OCI-LY7 (cell line): ENCODE data around the gene SPATA13. TPM values are rescaled to one million over a fixed set of nuclear protein-coding genes. Genes with fewer than 3 reads are reported as not detected.

ENCODE experiments used
- BruUV-seq: library from RNA; stranded (reverse); fragments of 400-500 nt; replicated peaks from 2 replicates; lab custom pipeline; 2021; lab: Mats Ljungman, UMichigan
- CTCF ChIA-PET: fragments of 300-600 bp; sonication (Branson Sonifier 250); formaldehyde crosslinking; loops from one replicate; lab custom pipeline; 2022; ENCODE audit warnings: antibody characterized with exemption; ENCODE audit not compliant: unreplicated experiment; lab: Charles Lee
- POLR2A ChIA-PET: fragments of 300-600 bp; sonication (Branson Sonifier 250); formaldehyde crosslinking; loops from one replicate; lab custom pipeline; 2022; ENCODE audit warnings: antibody characterized with exemption; lab: Charles Lee
- DNase-seq: peaks from one replicate; pipeline ENCODE4 v3.0.0-alpha.2; 2015; ENCODE audit warnings: low spot score
- H2AFZ ChIP-seq: fragments of 200-600 bp; sonication (generic), shearing (Covaris generic); 2 replicates; pipeline ENCODE4 v1.6.1; 2014; ENCODE audit warnings: mild to moderate bottlenecking, antibody characterized with exemption, low read length, moderate library complexity
- H3K27ac ChIP-seq: fragments of 200-600 bp; sonication (generic); 2 replicates; pipeline ENCODE4 v1.5.1; 2014; ENCODE audit warnings: mixed run types, low read depth, mild to moderate bottlenecking, moderate library complexity, low read length, inconsistent platforms; ENCODE audit not compliant: poor library complexity, severe bottlenecking
- H3K36me3 ChIP-seq: fragments of 200-600 bp; sonication (generic); 2 replicates; pipeline ENCODE4 v1.6.1; 2014; ENCODE audit warnings: mild to moderate bottlenecking, antibody characterized with exemption, low read length, moderate library complexity, mixed read lengths; ENCODE audit not compliant: insufficient read depth
- H3K4me1 ChIP-seq: fragments of 200-600 bp; sonication (generic); 2 replicates; pipeline ENCODE4 v1.5.1; 2014; ENCODE audit warnings: mild to moderate bottlenecking, low read length; ENCODE audit not compliant: insufficient read depth, poor library complexity, severe bottlenecking
- H3K4me2 ChIP-seq: fragments of 200-600 bp; sonication (generic); 2 replicates; pipeline ENCODE4 v1.6.1; 2014; ENCODE audit warnings: mild to moderate bottlenecking, low read length
- H3K4me3 ChIP-seq: fragments of 200-600 bp; sonication (generic); 2 replicates; pipeline ENCODE4 v1.5.1; 2014; ENCODE audit warnings: mild to moderate bottlenecking, low read depth, low read length; ENCODE audit not compliant: poor library complexity, severe bottlenecking
- H3K79me2 ChIP-seq: fragments of 200-600 bp; sonication (generic); 2 replicates; pipeline ENCODE4 v1.6.1; 2016; ENCODE audit warnings: low read depth, mild to moderate bottlenecking, low read length, moderate library complexity, mixed read lengths; ENCODE audit not compliant: insufficient read depth
- H3K9me2 ChIP-seq: fragments of 200-600 bp; sonication (generic); 2 replicates; pipeline ENCODE4 v1.6.1; 2016; ENCODE audit warnings: mild to moderate bottlenecking, low read length, mixed read lengths; ENCODE audit not compliant: insufficient read depth
- H3K9me3 ChIP-seq: fragments of 200-600 bp; sonication (generic); 2 replicates; pipeline ENCODE4 v1.6.1; 2014; ENCODE audit warnings: mild to moderate bottlenecking, mixed run types, low read length, mixed read lengths
- H4K20me1 ChIP-seq: fragments of 200-600 bp; sonication (generic); 2 replicates; pipeline ENCODE4 v1.6.1; 2014; ENCODE audit warnings: mild to moderate bottlenecking, antibody characterized with exemption, low read length, moderate library complexity, mixed read lengths; ENCODE audit not compliant: insufficient read depth
- CTCF ChIP-seq: fragments of 200-600 bp; sonication (generic); conservative IDR thresholded peaks from 2 replicates; pipeline ENCODE4 v1.5.1; 2014; ENCODE audit warnings: mild to moderate bottlenecking, antibody characterized with exemption, low read length, moderate library complexity, mixed read lengths
- EZH2phosphoT487 ChIP-seq: fragments of 200-600 bp; sonication (generic); IDR thresholded peaks from 2 replicates; pipeline ENCODE4 v1.6.1; 2018; ENCODE audit warnings: low read depth, borderline replicate concordance, mild to moderate bottlenecking, mixed run types, antibody characterized with exemption, low read length, moderate library complexity, mixed read lengths
- intact Hi-C: fragments of 100-400 bp; cut with micrococcal nuclease; formaldehyde crosslinking; loops from one replicate; pipeline ENCODE4 v1.10.0; 2022; ENCODE audit not compliant: unreplicated experiment
- total RNA-seq, 2 experiments: library from RNA; depleted of rRNA in 1 of 2; stranded (reverse); fragments of >200 nt in 1 of 2; shearing (Covaris generic) in 1 of 2; gene quantifications; 2 replicates each; pipeline ENCODE4 v1.2.3, GENCODE V29; 2014 to 2022

The SPATA13 gene
- total RNA-seq, 2 experiments from 2014 or later, result 3.8 to 32.4 TPM

GRCh38 chr13:24225062-24225461, 64.5 kb downstream of the SPATA13 start:
- H3K9me2 ChIP-seq, result no peaks in the 10 kb centered on the region
- ChIA-PET POLR2A (interaction anchor here (1.1 kb wide), 1 partner anchor 203 kb away, joined by 6 read pairs; no protein-coding TSS in a partner anchor), CTCF (no interaction called here)
- no peak overlapping the region for H3K27ac ChIP-seq
- no peaks in the 10 kb centered on the region for H3K36me3 ChIP-seq
- H3K79me2 ChIP-seq, result no peaks in the 10 kb centered on the region
- H3K9me3 ChIP-seq, result no peaks in the 10 kb centered on the region
- H3K4me3 ChIP-seq, result no peak overlapping the region
- TF ChIP-seq CTCF (no peak), EZH2phosphoT487 (no peak)
- no peak for DNase-seq
- no peak overlapping the region for H3K4me2 ChIP-seq
- peaks cover 4% of the 10 kb centered on the region; the same call in 1 of the 2 replicates for H4K20me1 ChIP-seq
- H2AFZ ChIP-seq, result no peak overlapping the region
- no peaks in the 10 kb centered on the region for H3K4me1 ChIP-seq
- intact Hi-C loops, result loop anchor here (10.0 kb wide), 1 partner anchor 300 kb away; no protein-coding TSS in a partner anchor
- no TSS peak for BruUV-seq

- H2AFZ ChIP-seq, result no peak overlapping the region
- H3K9me3 ChIP-seq, result no peaks in the 10 kb centered on the region
- BruUV-seq, result no TSS peak
- TF ChIP-seq CTCF (no peak), EZH2phosphoT487 (no peak)
- DNase-seq, result no peak
- H3K4me3 ChIP-seq, result no peak overlapping the region
- POLR2A ChIA-PET, result interaction anchor here (1.1 kb wide), 1 partner anchor 204 kb away, joined by 6 read pairs; no protein-coding TSS in a partner anchor
- H3K4me1 ChIP-seq, result no peaks in the 10 kb centered on the region
- no peak overlapping the region for H3K27ac ChIP-seq
- H3K4me2 ChIP-seq, result no peak overlapping the region
- intact Hi-C loops, result loop anchor here (10.0 kb wide), 1 partner anchor 301 kb away; no protein-coding TSS in a partner anchor
- H4K20me1 ChIP-seq, result no peaks in the 10 kb centered on the region
- no peaks in the 10 kb centered on the region for H3K36me3 ChIP-seq
- H3K79me2 ChIP-seq, result no peaks in the 10 kb centered on the region
- CTCF ChIA-PET, result no interaction called here
- no peaks in the 10 kb centered on the region for H3K9me2 ChIP-seq
Observed at GRCh38 chr13:24225930-24226329, 65.4 kb downstream of the SPATA13 start.

GRCh38 chr13:24226762-24227161, 66.2 kb downstream of the SPATA13 start:
- POLR2A ChIA-PET, result interaction anchor here (0.6 kb wide), 2 partner anchors 8 to 34 kb away, joined by 3 to 5 read pairs; no protein-coding TSS in a partner anchor

More at GRCh38 chr13:24226762-24227161, 66.2 kb downstream of the SPATA13 start:
- no peak overlapping the region for H3K4me3 ChIP-seq
- H4K20me1 ChIP-seq, result no peaks in the 10 kb centered on the region
- H3K4me2 ChIP-seq, result no peak overlapping the region
- no peaks in the 10 kb centered on the region for H3K36me3 ChIP-seq
- no peak overlapping the region for H3K27ac ChIP-seq
- H3K4me1 ChIP-seq, result no peaks in the 10 kb centered on the region
- intact Hi-C loops, result loop anchor here (10.0 kb wide), 1 partner anchor 302 kb away; no protein-coding TSS in a partner anchor
- H3K9me3 ChIP-seq, result no peaks in the 10 kb centered on the region
- no peaks in the 10 kb centered on the region for H3K9me2 ChIP-seq
- no TSS peak for BruUV-seq
- H3K79me2 ChIP-seq, result no peaks in the 10 kb centered on the region
- no peak overlapping the region for H2AFZ ChIP-seq
- TF ChIP-seq CTCF (no peak), EZH2phosphoT487 (no peak)
- DNase-seq, result no peak
- CTCF ChIA-PET, result no interaction called here
